Mucosa of gallbladder (tissue), 1 donor: ENCODE measurements around the gene APOL2. TPM values are rescaled to one million over a fixed set of nuclear protein-coding genes. Genes with fewer than 3 reads are reported as not detected.
"Not testable (repeated sequence)": the region's sequence is repeated elsewhere in the genome, so short reads cannot be mapped to it uniquely, and the experiment has no call there.

Source experiments
- DNase-seq: peaks from one replicate; pipeline ENCODE4 v3.0.0-alpha.2; 2020; ENCODE audit warnings: low spot score
- total RNA-seq: library from RNA; stranded (reverse); gene quantifications from one replicate; pipeline ENCODE4 v1.2.1, GENCODE V29; 2021
- donor health status: DM: no; HTN: no; CAD: no.

APOL2 gene
- total RNA-seq, 1 donor from 2014 or later, result 58.2 TPM

DNA sequence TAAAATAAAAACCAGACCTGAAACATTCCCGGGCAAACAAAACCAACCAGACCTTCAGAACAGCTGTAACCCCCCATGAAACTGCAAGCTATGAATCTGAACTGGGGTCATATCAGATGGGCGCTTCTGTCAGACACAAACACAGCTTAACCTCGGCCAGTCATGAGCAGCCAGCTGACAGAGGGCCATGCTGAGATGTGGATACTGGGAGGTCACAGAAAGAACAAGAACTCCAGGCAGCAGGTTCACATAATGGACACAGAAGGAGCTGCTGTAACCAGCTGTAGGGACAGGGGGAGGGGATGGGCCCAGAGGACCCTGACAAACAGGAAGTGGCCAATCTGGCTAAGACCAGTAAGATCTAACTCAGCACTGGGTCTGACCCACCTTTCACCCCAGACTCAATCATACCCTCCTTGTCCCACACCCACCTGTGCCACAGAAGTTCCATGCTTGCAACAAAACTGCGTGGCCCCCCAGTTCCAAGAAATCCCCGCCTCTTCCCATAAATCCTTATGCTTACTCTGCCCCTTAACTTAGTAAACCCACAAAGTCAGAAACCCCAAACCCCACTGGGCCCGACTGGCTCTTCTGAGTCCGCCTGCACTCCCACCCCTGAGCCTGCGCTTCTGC lies 41.7 kb downstream of the APOL2 start:
- no peak for DNase-seq

GRCh38 chr22:36197065-36197440 lies 42.3 kb downstream of the APOL2 start:
- no peak for DNase-seq

DNA sequence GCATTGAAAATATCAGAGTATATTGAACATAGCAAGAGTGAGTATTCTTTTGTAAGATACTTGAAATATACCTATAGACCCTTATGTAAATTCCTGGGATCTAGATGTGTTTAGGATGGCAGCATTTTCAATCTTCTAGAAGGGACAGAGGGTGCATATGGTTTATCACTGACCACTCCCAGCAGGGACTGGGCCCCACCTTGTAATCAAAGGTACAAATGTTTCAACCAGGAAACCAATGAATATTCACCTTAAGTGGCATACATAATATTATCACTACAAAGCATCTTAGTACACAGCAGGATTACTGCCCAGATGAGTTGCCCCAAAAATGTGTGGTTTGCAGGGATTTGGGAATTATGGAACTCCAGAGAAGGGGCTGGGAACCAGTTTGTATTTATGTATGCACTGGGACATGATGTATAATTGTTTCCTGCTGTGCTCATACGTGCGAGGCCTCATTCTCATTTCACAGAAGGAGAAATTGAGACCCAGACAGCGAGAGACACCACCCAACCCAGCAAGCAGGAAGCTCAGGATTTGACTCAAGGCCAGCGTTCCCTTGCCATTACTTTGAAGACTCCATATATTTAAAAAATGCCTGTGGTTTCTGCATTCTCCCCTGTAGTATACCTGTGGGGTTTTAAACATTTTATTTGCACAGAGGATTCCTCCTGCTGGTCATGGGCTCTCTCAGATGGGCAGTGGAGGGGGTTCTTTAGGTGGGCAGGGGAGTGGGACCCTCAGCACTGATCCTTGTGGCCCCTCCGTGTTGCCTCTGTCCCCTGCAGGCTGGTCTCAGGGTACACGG lies 42.9 kb downstream of the APOL2 start:
- no peak for DNase-seq

GRCh38 chr22:36194971-36195370 lies 44.4 kb downstream of the APOL2 start:
- peak; percentile 67 for DNase-seq

DNA sequence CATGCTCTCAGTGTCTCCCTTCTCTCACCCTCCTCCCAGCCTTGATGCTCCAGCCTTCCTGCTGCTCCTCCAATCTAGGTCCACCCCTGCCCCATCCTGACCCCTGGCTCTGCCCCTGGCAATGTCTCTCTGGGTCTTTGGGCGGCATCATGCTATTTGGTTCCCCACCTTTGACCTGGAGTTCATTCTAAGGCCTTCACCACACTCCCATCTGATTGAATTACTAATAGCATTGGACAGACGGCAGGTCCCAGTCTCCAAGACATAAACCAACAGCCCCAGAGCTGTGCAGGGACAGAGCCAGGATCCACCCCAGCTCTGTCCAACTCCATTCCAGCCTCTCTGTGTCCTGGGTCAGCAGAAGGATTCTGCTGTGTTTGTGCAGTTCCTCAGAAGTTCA lies 44.9 kb downstream of the APOL2 start:
- DNase-seq, result no peak

- no peak for DNase-seq
These were observed 45.8 kb downstream of the APOL2 start for GRCh38 chr22:36193577-36193976.

DNA sequence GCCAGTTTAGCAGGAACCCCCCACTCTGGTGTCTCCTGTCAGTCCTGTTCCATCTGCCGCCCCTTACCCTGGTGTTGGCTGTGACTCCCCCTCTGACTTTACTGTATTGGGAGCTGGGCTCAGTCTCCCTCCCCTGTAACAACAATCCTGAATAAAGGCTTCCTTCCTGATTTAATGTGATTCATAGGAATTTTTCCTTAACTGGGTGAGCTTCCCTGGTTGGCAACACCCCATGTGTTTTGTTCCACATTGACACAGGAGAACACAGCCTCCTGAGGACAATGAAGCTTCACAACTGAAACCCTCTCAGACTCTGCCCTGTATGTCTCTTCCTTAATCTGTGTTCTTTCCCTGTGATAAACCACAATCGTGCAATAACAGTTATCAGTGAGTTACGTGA lies 46.2 kb downstream of the APOL2 start:
- no peak for DNase-seq

- no peak for DNase-seq
These were observed 46.8 kb downstream of the APOL2 start for GRCh38 chr22:36192542-36192941.

- peak; percentile 59 for DNase-seq
These were observed 48.1 kb downstream of the APOL2 start for GRCh38 chr22:36191106-36191836.

- DNase-seq, result not testable (repeated sequence)
These were observed 51.5 kb downstream of the APOL2 start for GRCh38 chr22:36187862-36188261.

GRCh38 chr22:36185828-36186624 lies 53.3 kb downstream of the APOL2 start:
- no peak for DNase-seq

DNA sequence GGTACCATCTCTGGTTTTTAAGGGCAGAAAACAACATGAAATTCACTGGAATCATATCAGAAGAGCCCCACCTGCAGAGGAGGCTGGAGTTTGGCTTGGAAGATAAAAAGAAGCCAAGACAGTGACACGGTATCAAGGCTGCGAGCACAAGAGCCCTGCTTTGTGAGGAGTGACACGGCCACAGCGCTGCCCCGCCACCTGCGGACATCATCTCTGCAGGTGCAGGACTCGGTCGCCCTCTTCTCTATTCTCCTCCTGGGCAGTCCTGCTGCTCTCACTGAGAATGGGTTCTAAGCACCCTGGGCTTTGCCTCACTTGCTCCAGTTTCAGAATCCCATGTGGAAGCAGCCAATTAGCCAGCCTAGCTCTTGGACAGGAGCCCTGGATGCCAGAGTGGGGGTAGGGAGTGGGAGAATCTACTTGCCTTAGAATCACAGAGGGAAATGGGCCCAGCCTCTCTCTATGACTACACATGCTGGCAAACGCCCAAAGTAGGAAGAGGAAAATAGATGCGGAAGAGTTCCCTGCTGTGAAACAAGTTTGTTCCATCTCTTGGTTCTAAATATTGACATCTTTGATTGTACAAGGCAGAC lies 54.8 kb downstream of the APOL2 start:
- DNase-seq, result no peak

- DNase-seq, result no peak
These were observed 55.9 kb downstream of the APOL2 start for GRCh38 chr22:36183446-36183845.

DNA sequence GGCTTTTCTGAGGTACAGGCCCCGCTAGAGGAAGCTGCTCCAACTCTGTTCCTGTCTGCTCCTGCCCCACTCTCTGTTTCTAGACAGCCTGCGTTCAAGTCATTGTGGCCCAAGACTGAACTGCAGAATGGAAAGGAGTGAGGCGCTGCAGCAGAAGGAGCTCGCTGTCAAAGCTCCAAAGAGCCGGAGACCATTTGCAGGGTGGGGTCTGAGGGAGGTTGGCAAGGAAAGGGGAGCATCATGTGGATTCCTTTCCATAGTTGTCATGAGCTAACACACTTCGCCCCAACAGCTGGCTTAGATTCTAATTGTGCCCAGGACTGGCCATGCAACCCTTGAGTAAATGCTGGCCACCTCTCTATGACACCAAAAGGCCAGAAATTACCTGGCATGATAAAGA lies 56.5 kb downstream of the APOL2 start:
- DNase-seq, result no peak

- no peak for DNase-seq
These were observed 57.3 kb downstream of the APOL2 start for GRCh38 chr22:36182056-36182455.

- DNase-seq, result no peak
These were observed 58.4 kb downstream of the APOL2 start for GRCh38 chr22:36180928-36181327.

- peak; percentile 91 for DNase-seq
These were observed 59.1 kb downstream of the APOL2 start for GRCh38 chr22:36180038-36180880.

DNA sequence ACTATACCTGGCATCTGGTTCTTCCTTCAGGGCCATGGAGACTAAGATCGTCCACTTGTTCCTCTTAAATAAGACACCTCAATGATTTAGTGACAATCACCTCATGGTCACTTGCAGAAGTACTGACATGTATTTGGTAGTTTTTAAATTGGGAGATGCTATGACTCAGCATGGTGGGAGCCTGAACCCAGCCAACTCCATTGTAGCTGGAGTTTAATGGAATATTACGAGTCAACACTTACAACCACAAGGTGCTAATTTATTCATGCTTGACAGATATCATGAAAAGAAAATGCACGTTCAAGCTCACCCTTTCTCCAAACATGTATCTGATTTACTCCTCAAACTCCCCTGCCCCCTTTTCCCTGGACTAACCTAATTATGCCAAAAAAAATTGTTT lies 62.2 kb downstream of the APOL2 start:
- DNase-seq, result no peak
